ENCODE results near the gene JOSD2.

GRCh38 chr19:50553134-50553703 is 42.2 kb upstream of the JOSD2 start:
- TF ChIP-seq POLR2A (IDR thresholded peaks at IDR 0.05) (no peak), CTCF (IDR thresholded peaks at IDR 0.05) (no peak)

All from lower leg skin (tissue), 3 donors.